ENCODE results near the gene PTPRC.

GRCh38 chr1:198649232-198649967 is 10.6 kb downstream of the PTPRC start:
- TF ChIP-seq CTCF (optimal IDR thresholded peaks at IDR 0.05 in 1 of 3, IDR thresholded peaks at IDR 0.05 in 1 of 3, conservative IDR thresholded peaks at IDR 0.05 in 1 of 3; ENCODE audit: extremely low read depth in 1 of 3, insufficient read depth in 2 of 3, low read length in 3 of 3) (no peak), EZH2 (IDR thresholded peaks at IDR 0.05; ENCODE audit: low read length) (no peak)

Measured in keratinocyte (primary cell).